NCI-H2171 treated with DMSO at 0.1 percent for 48 hours (cell line): ENCODE measurements around the gene DGKZ.
"Not testable (repeated sequence)": the region's sequence is repeated elsewhere in the genome, so short reads cannot be mapped to it uniquely, and the experiment has no call there.

Experiments
- DNase-seq: peaks from one replicate; lab custom pipeline; 2025; lab: John Stamatoyannopoulos, UW

DGKZ gene, protein sequence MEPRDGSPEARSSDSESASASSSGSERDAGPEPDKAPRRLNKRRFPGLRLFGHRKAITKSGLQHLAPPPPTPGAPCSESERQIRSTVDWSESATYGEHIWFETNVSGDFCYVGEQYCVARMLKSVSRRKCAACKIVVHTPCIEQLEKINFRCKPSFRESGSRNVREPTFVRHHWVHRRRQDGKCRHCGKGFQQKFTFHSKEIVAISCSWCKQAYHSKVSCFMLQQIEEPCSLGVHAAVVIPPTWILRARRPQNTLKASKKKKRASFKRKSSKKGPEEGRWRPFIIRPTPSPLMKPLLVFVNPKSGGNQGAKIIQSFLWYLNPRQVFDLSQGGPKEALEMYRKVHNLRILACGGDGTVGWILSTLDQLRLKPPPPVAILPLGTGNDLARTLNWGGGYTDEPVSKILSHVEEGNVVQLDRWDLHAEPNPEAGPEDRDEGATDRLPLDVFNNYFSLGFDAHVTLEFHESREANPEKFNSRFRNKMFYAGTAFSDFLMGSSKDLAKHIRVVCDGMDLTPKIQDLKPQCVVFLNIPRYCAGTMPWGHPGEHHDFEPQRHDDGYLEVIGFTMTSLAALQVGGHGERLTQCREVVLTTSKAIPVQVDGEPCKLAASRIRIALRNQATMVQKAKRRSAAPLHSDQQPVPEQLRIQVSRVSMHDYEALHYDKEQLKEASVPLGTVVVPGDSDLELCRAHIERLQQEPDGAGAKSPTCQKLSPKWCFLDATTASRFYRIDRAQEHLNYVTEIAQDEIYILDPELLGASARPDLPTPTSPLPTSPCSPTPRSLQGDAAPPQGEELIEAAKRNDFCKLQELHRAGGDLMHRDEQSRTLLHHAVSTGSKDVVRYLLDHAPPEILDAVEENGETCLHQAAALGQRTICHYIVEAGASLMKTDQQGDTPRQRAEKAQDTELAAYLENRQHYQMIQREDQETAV

GRCh38 chr11:46346886-46347636 lies at the start of gene DGKZ:
Gene DGKZ (plus strand): TSS chr11:46347463. CDS start chr11:46347660, 197 bp downstream.
- peak; percentile 88 for DNase-seq

DNA sequence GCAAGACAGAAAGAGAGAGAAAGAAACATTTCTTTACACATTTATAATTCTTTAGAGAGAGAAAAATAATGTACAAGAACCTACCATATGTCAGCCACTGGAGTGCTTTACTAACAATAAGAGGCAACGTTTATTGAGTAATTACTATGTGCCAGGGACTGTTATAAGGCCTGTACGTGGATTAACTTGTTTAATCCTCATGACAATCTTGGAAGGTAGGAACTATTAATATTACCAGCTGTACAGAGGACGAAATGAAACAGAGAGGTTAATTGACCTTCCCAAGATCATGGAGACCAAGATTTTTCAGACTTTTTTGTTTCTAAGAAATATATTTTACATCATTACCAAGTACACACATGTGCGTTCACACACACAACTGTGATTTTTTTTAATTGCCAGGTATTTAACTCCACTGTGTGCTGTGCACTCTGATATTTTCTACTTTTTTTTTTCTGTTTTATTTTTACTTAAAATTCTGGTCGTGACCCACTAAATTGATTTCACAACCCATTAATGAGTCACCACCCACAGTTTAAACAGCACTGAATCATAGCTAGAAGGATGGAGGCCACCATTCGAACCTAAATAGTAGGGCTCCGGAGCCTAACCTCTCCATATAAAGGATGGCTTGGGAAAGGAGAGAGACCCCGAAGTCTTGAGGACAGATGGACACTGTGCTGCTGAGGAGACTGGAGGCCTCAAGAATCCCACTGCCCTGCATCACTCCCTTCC lies 48.4 kb upstream of the DGKZ start:
- DNase-seq: no peak

GRCh38 chr11:46299451-46299961 lies 47.8 kb upstream of the DGKZ start:
- DNase-seq: no peak

DNA sequence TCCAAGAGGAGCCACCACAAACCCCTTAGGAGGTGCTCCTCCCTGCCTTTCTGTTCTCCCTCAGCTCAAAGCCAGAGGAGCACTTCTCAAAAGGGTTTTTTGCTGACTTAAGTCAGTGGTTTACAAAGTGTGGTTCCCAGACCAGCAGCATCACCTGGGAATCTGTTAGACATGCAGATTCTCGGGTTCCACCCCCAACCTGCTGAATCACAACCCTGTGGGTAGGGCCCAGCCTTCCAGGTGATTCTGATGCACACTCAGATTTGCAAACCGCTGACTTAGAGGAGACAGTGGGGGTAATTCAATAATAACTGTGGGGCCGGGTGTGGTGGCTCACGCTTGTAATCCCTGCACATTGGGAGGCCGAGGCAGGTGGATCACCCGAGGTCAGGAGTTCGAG lies 47.0 kb upstream of the DGKZ start:
- DNase-seq: no peak

DNA sequence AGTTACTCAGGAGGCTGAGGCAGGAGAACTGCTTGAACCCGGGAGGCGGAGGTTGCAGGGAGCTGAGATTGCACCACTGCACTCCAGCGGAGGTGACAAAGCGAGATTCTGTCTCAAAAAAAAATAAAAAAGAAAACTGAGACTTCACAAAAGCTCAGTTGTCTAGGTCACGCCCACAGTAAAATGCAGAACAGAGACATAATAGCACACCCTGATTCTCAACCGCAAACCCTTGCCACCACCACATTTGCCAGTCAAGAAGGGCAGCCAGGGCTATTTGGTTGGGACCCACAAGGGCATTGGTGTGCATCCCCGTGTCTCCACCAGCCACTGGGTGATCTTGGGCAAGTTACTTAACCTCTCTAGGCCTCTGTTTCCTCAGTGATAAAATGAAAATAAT lies 44.4 kb upstream of the DGKZ start:
- DNase-seq: no peak

GRCh38 chr11:46304036-46304435 lies 43.2 kb upstream of the DGKZ start:
- DNase-seq: not testable (repeated sequence)

DNA sequence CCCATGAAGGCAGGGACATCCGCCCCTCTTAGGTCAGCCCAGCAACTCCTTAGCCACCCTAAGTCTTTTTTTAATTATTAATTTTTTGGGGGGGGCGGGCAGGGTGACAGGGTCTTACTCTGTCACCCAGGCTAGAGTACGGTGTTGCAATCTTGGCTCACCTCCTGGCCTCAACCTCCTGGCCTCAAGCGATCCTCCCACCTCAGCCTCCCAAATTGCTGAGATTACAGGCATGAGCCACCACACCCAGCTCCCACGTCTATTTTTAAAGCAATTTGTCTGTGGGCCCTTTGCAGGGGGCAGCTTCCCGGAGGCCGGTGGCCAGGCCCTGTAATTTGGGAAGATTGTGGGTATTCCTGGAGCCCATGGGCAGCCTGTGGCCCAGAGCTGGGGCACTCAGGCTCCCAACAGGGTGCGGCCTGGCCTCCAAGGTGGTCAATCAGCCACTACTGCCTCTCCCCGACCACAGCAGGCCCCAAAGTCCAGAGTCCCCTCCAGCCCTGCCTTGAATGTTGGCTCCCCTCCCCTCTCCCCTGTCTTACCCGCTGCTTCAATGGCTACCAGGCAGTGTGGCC lies 42.6 kb upstream of the DGKZ start:
- DNase-seq: no peak

DNA sequence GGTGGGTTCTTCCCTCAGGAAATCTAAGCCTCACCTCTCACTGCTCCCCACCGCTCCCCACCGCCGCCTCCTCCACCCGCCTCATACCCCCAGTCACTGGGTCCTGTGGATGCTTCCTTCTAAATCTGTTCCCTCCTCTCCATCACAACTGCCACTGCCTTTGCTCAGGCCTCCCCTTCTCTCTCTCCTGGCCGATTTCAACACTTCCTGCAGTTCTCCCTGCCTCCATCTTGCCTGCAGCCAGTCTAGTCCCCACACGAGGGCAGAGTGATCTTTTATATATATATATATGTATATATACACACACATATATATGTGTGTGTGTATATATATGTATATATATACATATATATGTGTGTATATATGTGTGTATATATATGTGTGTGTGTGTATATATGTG lies 42.0 kb upstream of the DGKZ start:
- no peak for DNase-seq

- DNase-seq: no peak
Measured at GRCh38 chr11:46306296-46306853, 40.9 kb upstream of the DGKZ start.

DNA sequence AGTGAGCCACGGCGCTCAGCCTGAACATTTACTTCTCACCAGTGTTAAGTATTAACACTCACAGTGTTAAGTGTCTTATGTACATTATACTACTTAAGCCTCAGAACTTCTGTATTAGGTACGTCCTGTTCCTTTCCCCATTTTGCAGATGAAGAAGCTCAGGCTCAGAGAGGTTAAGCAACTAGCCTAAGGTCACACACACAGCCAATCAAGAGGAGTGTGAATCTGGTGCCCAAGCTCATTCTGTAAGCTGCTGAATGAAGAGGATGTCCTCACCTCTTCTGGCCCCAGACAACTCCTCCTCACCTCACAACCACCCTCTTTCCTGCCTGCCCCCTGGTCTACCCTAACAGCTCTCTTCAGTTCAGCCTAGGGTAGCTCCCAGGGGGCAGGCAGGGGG lies 39.9 kb upstream of the DGKZ start:
- DNase-seq: no peak

GRCh38 chr11:46307785-46308341 lies 39.4 kb upstream of the DGKZ start:
- DNase-seq: no peak

GRCh38 chr11:46308631-46309419 lies 38.4 kb upstream of the DGKZ start:
- DNase-seq: peak; percentile 15

DNA sequence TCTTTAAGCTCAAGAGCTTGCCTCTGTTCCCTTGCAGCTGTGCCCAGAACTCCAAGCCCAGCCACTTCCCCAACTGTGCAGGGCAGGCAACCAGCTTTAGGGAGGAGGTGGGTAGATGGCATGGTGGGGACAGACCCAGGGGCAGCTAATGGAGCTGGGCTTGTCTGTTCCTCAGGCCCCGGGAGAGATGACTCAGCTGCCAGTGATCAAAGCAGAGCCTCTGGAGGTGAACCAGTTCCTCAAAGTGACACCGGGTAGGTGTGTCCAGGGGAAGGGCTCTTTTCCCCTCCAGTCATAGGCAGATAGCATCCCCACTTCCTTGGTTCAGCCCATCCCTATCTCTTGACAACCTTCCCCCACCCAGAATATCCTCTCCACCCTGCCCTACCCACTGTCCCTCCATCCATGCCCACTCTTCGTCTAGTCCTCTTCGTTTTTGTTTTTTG lies 37.4 kb upstream of the DGKZ start:
- DNase-seq: no peak

- peak; percentile 15 for DNase-seq
Measured at GRCh38 chr11:46315033-46315738, 32.1 kb upstream of the DGKZ start.

DNA sequence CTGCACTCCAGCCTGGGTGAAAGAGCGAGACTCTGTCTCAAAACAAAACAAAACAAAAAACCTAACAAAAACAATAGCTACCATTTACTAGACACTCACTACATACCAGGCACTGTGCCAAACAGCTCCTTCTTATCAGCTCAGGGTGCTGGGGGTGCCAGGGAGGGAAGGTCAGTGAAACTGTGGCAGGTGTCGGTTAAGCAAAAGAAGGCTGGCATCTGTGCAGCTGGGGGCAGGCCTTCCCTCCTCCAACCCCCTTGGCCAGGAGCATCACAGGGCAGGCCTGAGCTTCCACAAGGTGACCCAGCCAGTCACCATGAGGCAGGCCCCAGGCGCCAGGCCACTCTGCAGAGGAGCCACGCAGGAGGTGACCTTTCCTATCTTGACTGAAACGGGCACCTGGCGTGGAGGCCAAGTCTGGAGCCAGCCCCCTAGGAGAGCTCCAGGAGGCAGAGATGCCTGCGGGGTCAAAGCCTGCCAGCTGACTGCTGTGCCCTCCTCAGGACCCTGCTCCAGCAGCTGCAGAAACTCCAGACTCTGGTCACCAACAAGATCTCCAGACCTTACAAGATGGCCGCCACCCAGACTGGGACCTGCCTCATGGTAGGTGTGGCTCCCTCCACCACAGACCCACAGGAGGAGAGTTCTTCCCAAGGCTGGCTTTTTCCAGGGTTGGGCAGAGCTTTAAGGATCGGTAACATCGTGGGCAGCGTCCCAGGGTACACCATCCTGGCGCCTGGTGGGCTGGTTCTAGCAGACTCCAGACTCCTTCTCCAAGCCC lies 31.3 kb upstream of the DGKZ start:
- DNase-seq: no peak

GRCh38 chr11:46319074-46319453 lies 28.2 kb upstream of the DGKZ start:
- no peak for DNase-seq

- DNase-seq: no peak
Measured at GRCh38 chr11:46321757-46322156, 25.5 kb upstream of the DGKZ start.

DNA sequence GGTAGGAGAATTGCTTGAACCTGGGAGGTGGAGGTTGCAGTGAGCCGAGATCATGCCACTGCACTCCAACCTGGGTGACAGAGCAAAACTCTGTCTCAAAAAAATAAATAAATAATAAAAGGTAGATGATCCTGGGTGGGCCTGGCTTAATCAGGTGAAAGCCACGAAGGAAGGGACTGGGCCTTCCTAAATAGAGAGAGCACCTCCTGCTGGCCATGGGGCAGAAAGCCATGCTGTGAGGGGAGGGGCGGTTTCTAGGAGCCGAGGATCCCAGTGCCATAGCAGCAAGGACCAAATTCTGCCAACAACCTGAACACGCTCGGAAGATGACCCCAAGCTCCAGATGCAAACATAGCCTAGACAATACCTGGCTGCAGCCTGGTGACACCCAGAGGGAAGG lies 24.5 kb upstream of the DGKZ start:
- no peak for DNase-seq
